GM21381 (cell line): Measurements from ENCODE around the gene PTP4A2.
"Not testable (repeated sequence)": the region's sequence is repeated elsewhere in the genome, so short reads cannot be mapped to it uniquely, and the experiment has no call there.

Experiments
- ATAC-seq: cut with Tn5 transposase; IDR thresholded peaks from one replicate; pipeline ENCODE4 v1.9.1; 2021; ENCODE audit warnings: mild to moderate bottlenecking, moderate library complexity; ENCODE audit not compliant: unreplicated experiment

PTP4A2 gene

DNA sequence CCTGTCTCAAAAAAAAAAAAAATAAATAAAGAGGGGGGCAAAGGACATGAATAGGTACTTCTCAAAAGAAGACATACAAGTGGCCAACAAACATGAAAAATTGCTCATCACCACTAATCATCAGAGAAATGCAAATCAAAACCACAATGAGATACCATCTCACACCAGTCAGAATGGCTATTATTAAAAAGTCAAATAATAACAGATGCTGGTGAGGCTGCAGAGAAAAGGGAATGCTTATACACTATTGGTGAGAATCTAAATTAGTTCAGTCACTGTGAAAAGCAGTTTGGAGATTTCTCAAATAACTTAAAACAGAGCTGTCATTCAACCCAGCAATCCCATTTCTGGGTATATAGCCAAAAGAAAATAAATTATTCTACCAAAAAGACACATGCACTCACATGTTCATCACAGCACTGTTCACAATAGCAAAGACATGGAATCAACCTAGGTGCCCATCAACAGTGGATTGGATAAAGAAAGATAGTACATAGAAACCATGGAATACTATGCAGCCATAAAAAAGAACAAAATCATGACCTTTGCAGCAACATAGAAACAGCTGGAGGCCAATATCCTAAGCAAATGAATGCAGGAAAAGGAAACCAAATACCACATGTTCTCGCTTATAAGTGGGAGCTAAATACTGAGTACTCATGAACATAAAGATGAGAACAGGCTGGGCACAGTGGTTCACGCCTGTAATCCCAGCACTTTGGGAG lies 42.5 kb downstream of the PTP4A2 start:
- ATAC-seq: not testable (repeated sequence)

GRCh38 chr1:31891280-31891679 lies 46.9 kb downstream of the PTP4A2 start:
- no peak for ATAC-seq

- no peak for ATAC-seq
Measured at GRCh38 chr1:31888291-31888690, 49.9 kb downstream of the PTP4A2 start.

- no peak for ATAC-seq
Measured at GRCh38 chr1:31886866-31887265, 51.3 kb downstream of the PTP4A2 start.

- no peak for ATAC-seq
Measured at GRCh38 chr1:31885851-31886250, 52.3 kb downstream of the PTP4A2 start.

- no peak for ATAC-seq
Measured at GRCh38 chr1:31883357-31883942, 54.7 kb downstream of the PTP4A2 start.

DNA sequence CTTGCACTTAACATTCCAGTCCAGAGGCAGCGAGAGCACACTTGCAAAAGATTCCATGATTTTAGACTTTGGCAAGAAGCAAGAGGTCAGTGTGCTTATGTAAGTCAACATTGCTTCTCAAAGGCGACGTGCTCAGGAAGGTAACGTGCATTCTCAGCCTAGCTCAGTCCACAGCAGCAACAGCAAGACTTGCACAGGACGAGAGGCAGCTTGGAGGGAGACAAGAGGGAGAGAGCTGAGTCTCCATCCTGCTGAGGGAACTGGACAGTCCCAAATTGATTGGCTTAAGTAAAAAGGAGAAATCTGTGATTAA lies 56.5 kb downstream of the PTP4A2 start:
- ATAC-seq: no peak

GRCh38 chr1:31880957-31881687 lies 57.0 kb downstream of the PTP4A2 start:
- no peak for ATAC-seq

GRCh38 chr1:31879981-31880608 lies 58.1 kb downstream of the PTP4A2 start:
- ATAC-seq: no peak

- no peak for ATAC-seq
Measured at GRCh38 chr1:31878058-31878457, 60.1 kb downstream of the PTP4A2 start.

GRCh38 chr1:31877544-31877943 lies 60.6 kb downstream of the PTP4A2 start:
- ATAC-seq: no peak

DNA sequence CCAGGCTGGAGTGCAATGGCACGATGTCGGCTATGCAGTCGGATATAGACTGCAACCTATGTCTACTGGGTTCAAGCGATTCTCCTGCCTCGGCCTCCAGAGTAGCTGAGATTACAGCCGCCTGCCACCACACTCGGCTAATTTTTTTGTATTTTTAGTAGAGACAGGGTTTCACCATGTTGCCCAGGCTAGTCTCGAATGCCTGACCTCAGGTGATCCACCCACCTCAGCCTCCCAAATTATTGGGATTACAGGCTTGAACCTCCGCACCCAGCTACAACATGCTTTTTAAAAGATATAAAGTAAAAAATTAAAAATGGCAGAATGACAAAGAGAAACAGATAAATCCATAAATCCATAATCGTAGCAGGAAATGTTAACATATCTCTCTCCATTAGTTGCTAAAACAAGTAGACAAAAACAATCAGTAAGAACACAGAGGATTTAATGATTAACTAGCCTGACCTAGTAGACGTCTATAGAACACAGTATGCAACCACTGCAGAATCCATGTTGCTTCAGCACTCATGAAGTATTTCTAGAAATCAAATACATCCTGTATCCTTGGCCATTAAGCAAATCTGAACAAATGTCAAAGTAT lies 62.4 kb downstream of the PTP4A2 start:
- no peak for ATAC-seq

DNA sequence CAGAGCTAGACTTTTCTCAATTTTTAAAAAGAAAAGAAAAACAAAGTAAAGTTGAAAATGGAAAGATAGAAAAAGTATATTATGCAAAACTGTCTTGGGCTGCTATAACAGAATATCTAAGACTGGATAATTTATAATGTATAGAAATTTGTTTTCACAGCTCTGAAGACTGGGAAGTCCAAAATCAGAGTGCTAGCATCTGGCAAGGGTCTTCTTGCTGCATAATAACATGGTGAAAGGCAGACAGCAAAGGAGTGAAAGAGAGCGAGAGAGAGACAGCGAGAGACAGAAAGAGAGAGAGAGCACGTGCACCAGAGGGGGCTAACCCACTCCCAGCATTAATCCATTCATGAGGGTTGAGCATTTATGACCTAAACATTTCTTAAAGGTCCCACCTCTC lies 63.2 kb downstream of the PTP4A2 start:
- ATAC-seq: no peak

DNA sequence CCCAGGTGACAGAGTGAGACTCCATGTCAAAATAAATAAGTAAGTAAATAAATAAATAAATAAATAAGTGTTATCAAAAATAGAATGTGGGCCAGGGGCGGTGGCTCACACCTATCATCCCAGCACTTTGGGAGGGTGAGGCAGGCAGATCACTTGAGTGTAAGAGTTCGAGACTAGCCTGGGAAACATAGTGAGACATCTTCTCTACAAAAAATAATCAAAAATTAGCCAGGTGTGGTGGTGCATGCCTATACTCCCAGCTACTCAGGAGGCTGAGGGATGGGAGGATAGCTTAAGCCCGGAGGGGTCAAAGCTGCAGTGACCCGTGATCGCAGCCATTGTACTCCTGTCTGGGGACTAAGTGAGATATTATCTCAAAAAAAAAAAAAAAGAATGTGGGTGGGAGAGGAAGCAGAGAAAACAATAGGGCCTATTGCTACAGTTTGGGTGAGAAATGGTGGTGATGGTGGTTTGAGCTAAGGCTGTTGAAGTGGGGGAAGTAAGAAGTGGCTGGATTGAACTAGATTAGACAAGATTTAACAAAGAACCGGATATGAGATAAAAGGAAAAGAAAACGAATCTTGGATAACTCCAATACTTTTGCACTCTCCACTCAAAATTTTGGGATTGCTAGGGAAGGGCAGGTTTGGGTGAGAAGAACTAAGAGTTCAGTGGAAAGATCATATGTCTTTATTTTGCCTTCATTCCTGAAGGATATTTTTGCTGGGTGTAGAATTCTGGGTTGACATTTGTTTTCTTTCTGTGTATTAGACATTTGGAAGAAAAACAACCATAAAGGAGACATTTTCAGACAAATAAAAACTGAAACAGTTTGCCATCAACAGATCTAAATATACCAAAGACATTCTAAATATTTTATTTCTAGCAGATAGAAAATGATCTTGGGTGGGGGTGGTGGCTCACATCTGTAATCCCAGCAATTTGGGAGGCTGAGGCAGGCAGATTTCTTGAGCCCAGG lies 65.2 kb downstream of the PTP4A2 start:
- ATAC-seq: no peak

- ATAC-seq: no peak
Measured at GRCh38 chr1:31871703-31872102, 66.5 kb downstream of the PTP4A2 start.

GRCh38 chr1:31870086-31870736 lies 68.0 kb downstream of the PTP4A2 start:
- no peak for ATAC-seq

DNA sequence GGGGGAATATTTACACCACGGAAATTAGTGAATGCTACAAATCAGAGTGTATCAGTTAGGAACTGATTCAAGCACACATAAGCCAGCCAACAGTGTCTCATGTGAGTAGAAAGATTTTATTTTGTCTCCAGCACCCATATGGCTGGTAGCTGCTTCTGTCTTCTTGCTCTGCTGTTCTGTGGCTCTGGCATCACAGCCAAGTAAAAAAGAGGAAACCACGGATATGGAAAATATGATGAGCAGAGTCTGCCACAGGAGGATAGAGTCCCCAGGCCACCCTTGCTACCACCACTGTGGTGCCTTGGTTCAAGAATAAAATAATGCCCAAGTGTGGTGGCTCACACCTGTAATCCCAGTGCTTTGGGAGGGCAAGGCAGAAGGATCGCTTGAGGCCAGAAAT lies 68.7 kb downstream of the PTP4A2 start:
- no peak for ATAC-seq

- ATAC-seq: no peak
Measured at GRCh38 chr1:31868862-31869261, 69.3 kb downstream of the PTP4A2 start.

- ATAC-seq: no peak
Measured at GRCh38 chr1:31867546-31867945, 70.6 kb downstream of the PTP4A2 start.
